MCF 10A (cell line): ENCODE measurements around the gene RSPH4A. TPM values are rescaled to one million over a fixed set of nuclear protein-coding genes. Genes with fewer than 3 reads are reported as not detected.

Experiments
- BruUV-seq: library from RNA; stranded (reverse); fragments of 400-500 nt; replicated peaks from 2 replicates; lab custom pipeline; 2021; lab: Mats Ljungman, UMichigan
- CTCF ChIA-PET: fragments of 300-600 bp; sonication (Branson Sonifier 250); formaldehyde crosslinking; extraction: SDS; loops from one replicate; lab custom pipeline; 2021; ENCODE audit warnings: antibody characterized with exemption, inconsistent platforms; lab: Yijun Ruan, JAX
- POLR2A ChIA-PET: fragments of 300-600, 350-650 bp; sonication (Branson Sonifier 250); formaldehyde crosslinking; extraction: SDS; loops from one replicate; lab custom pipeline; 2020; ENCODE audit warnings: antibody characterized with exemption, inconsistent platforms; lab: Yijun Ruan, JAX
- DNase-seq: peaks from one replicate; pipeline ENCODE4 v3.0.0-alpha.2; 2018; ENCODE audit not compliant: unreplicated experiment
- H3K27ac Mint-ChIP-seq: one replicate; pipeline ENCODE4 v1.8.0; 2022; ENCODE audit warnings: mild to moderate bottlenecking, low read depth, mixed read lengths; ENCODE audit not compliant: unreplicated experiment
- H3K27me3 Mint-ChIP-seq: one replicate; pipeline ENCODE4 v1.8.0; 2022; ENCODE audit warnings: mixed read lengths; ENCODE audit not compliant: insufficient read depth, unreplicated experiment
- H3K36me3 Mint-ChIP-seq: one replicate; pipeline ENCODE4 v1.8.0; 2022; ENCODE audit warnings: mild to moderate bottlenecking, moderate library complexity, mixed read lengths; ENCODE audit not compliant: insufficient read depth, unreplicated experiment
- H3K4me1 Mint-ChIP-seq: one replicate; pipeline ENCODE4 v1.8.0; 2022; ENCODE audit warnings: mixed read lengths; ENCODE audit not compliant: insufficient read depth, unreplicated experiment
- H3K4me3 Mint-ChIP-seq: one replicate; pipeline ENCODE4 v1.8.0; 2022; ENCODE audit warnings: mild to moderate bottlenecking, moderate library complexity, mixed read lengths; ENCODE audit not compliant: unreplicated experiment
- H3K9me3 Mint-ChIP-seq: one replicate; pipeline ENCODE4 v1.8.0; 2022; ENCODE audit warnings: mixed read lengths; ENCODE audit not compliant: unreplicated experiment
- intact Hi-C: fragments of 100-400 bp; cut with micrococcal nuclease; formaldehyde crosslinking; loops from 2 replicates; pipeline ENCODE4 v1.14.1; 2022
- total RNA-seq: library from RNA; stranded (reverse); gene quantifications from 2 replicates; pipeline ENCODE4 v1.2.3, GENCODE V29; 2022
- TF ChIP-seq, protein P1 (sequence below): fragments of 200-600 bp; IDR thresholded peaks from one replicate; pipeline ENCODE4 v1.8.0; 2022; ENCODE audit warnings: antibody characterized with exemption, mild to moderate bottlenecking; ENCODE audit not compliant: unreplicated experiment

The RSPH4A gene
- total RNA-seq, 1 experiment from 2014 or later = not detected

- no TSS peak for BruUV-seq
- DNase-seq = no peak
- ChIA-PET CTCF (interaction anchor here (0.7 to 1.6 kb wide), 4 partner anchors 18 to 99 kb away, joined by 3 to 4 read pairs (median 4); no protein-coding TSS in a partner anchor), POLR2A (interaction anchor here (0.5 to 1.4 kb wide), 10 partner anchors 7 to 1515 kb away, joined by 3 to 17 read pairs (median 4); partner anchors contain the start of genes RWDD1 and TSPYL1)
- no peaks in the 10 kb centered on the region for H3K9me3 Mint-ChIP-seq
- H3K36me3 Mint-ChIP-seq = no peaks in the 10 kb centered on the region
- intact Hi-C loops = no loop called here
- TF ChIP-seq, protein P1, sequence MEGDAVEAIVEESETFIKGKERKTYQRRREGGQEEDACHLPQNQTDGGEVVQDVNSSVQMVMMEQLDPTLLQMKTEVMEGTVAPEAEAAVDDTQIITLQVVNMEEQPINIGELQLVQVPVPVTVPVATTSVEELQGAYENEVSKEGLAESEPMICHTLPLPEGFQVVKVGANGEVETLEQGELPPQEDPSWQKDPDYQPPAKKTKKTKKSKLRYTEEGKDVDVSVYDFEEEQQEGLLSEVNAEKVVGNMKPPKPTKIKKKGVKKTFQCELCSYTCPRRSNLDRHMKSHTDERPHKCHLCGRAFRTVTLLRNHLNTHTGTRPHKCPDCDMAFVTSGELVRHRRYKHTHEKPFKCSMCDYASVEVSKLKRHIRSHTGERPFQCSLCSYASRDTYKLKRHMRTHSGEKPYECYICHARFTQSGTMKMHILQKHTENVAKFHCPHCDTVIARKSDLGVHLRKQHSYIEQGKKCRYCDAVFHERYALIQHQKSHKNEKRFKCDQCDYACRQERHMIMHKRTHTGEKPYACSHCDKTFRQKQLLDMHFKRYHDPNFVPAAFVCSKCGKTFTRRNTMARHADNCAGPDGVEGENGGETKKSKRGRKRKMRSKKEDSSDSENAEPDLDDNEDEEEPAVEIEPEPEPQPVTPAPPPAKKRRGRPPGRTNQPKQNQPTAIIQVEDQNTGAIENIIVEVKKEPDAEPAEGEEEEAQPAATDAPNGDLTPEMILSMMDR = no peak
- H3K4me1 Mint-ChIP-seq = peaks cover 5% of the 10 kb centered on the region
- H3K27me3 Mint-ChIP-seq = peaks cover 22% of the 10 kb centered on the region
- H3K27ac Mint-ChIP-seq = no peak overlapping the region
- peak overlapping the region; percentile 78 for H3K4me3 Mint-ChIP-seq
These were observed 416 bp downstream of the RSPH4A start for GRCh38 chr6:116616737-116617053.

GRCh38 chr6:116624036-116624805 is 7.9 kb downstream of the RSPH4A start:
- POLR2A ChIA-PET = interaction anchor here (0.7 to 1.0 kb wide), 2 partner anchors 8 to 370 kb away, joined by 3 read pairs; partner anchors contain the start of genes RSPH4A and TSPYL4
- H3K4me1 Mint-ChIP-seq = peaks cover 6% of the 10 kb centered on the region
- no peak overlapping the region for H3K27ac Mint-ChIP-seq
- H3K36me3 Mint-ChIP-seq = no peaks in the 10 kb centered on the region
- peak; percentile 18 for DNase-seq
- TF ChIP-seq, protein P1 = no peak
- CTCF ChIA-PET = interaction anchor here (0.5 to 1.8 kb wide), 5 partner anchors 21 to 367 kb away, joined by 3 to 8 read pairs (median 3); no protein-coding TSS in a partner anchor
- BruUV-seq = no TSS peak
- H3K4me3 Mint-ChIP-seq = no peak overlapping the region
- H3K9me3 Mint-ChIP-seq = no peaks in the 10 kb centered on the region
- no peaks in the 10 kb centered on the region for H3K27me3 Mint-ChIP-seq
- intact Hi-C loops = no loop called here

- DNase-seq = no peak
- Mint-ChIP-seq H3K27ac (no peak overlapping the region), H3K9me3 (no peaks in the 10 kb centered on the region), H3K4me1 (peaks cover 6% of the 10 kb centered on the region), H3K4me3 (no peak overlapping the region), H3K27me3 (no peaks in the 10 kb centered on the region), H3K36me3 (no peaks in the 10 kb centered on the region)
- no TSS peak for BruUV-seq
- TF ChIP-seq, protein P1 = no peak
- intact Hi-C loops = no loop called here
- CTCF ChIA-PET = interaction anchor here (0.8 kb wide), 1 partner anchor 90 kb away, joined by 3 read pairs; no protein-coding TSS in a partner anchor
- POLR2A ChIA-PET = no interaction called here
These were observed 9.6 kb downstream of the RSPH4A start for GRCh38 chr6:116625872-116626271.

DNA sequence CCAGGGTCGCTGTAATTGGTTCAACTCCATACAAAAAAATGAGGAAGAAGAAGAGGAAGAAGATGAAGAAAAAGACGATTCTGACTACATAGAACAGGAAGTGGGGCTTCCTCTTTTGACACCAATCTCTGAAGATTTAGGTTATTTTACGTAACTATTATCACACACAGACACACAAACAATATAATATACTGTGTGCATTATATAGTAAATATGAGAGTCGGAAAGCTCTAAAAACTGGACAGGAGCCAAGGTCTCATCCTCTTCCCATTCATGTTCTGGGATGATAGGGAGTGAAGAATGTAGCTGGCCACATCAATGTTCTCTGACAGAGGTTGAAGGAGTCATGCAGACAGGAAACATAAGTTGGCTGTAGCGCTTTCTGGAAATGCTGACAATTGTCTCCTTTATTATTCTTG is 13.3 kb downstream of the RSPH4A start:
- no peak overlapping the region for H3K27ac Mint-ChIP-seq
- H3K4me3 Mint-ChIP-seq = no peak overlapping the region
- CTCF ChIA-PET = interaction anchor here (0.6 to 1.6 kb wide), 3 partner anchors 17 to 351 kb away, joined by 3 to 4 read pairs (median 3); no protein-coding TSS in a partner anchor
- H3K4me1 Mint-ChIP-seq = no peaks in the 10 kb centered on the region
- intact Hi-C loops = no loop called here
- POLR2A ChIA-PET = interaction anchor here (0.6 to 2.1 kb wide), 3 partner anchors 16 to 58 kb away, joined by 3 to 5 read pairs (median 3); partner anchors contain the start of gene RWDD1
- TF ChIP-seq, protein P1 = no peak
- no peak for DNase-seq
- H3K36me3 Mint-ChIP-seq = peaks cover 30% of the 10 kb centered on the region
- no peaks in the 10 kb centered on the region for H3K27me3 Mint-ChIP-seq
- no peaks in the 10 kb centered on the region for H3K9me3 Mint-ChIP-seq
- no TSS peak for BruUV-seq
